GM10248 (cell line): Measurements from ENCODE around the gene GNLY.

ENCODE experiments used
- CTCF ChIA-PET: fragments of 300-600 bp; sonication (Branson Sonifier 250); formaldehyde crosslinking; extraction: SDS; loops from one replicate; lab custom pipeline; 2021; ENCODE audit warnings: antibody characterized with exemption; lab: Yijun Ruan, JAX
- POLR2A ChIA-PET: fragments of 350-650 bp; sonication (Branson Sonifier 250); formaldehyde crosslinking; extraction: SDS; loops from one replicate; lab custom pipeline; 2020; ENCODE audit warnings: antibody characterized with exemption; lab: Yijun Ruan, JAX
- DNase-seq: peaks from one replicate; pipeline ENCODE4 v3.0.0; 2012; ENCODE audit errors: extremely low spot score
- CTCF ChIP-seq: IDR thresholded peaks from 2 replicates; pipeline ENCODE4 v1.5.1; 2012; ENCODE audit warnings: mild to moderate bottlenecking, low read depth; ENCODE audit errors: extremely low read depth, missing control alignments, control extremely low read depth

Gene GNLY

GRCh38 chr2:85724731-85725181 is 30.6 kb downstream of the GNLY start:
- ChIA-PET POLR2A (interaction anchor here (0.6 kb wide), 1 partner anchor 22 kb away, joined by 4 read pairs; no protein-coding TSS in a partner anchor), CTCF (interaction anchor here (0.9 to 4.5 kb wide), 15 partner anchors 8 to 355 kb away, joined by 3 to 35 read pairs (median 5); no protein-coding TSS in a partner anchor)
- TF ChIP-seq CTCF, result no peak
- no peak for DNase-seq

- POLR2A ChIA-PET, result interaction anchor here (0.6 kb wide), 1 partner anchor 21 kb away, joined by 4 read pairs; no protein-coding TSS in a partner anchor
- DNase-seq, result no peak
- CTCF ChIA-PET, result interaction anchor here (0.9 to 4.5 kb wide), 13 partner anchors 9 to 355 kb away, joined by 3 to 35 read pairs (median 6); no protein-coding TSS in a partner anchor
- TF ChIP-seq CTCF, result no peak
Measured at GRCh38 chr2:85725451-85725850, 31.3 kb downstream of the GNLY start.

- ChIA-PET POLR2A (no interaction called here), CTCF (interaction anchor here (1.1 kb wide), 1 partner anchor 84 kb away, joined by 4 read pairs; no protein-coding TSS in a partner anchor)
- DNase-seq, result no peak
- no peak for TF ChIP-seq CTCF
Measured at GRCh38 chr2:85727798-85728197, 33.6 kb downstream of the GNLY start.

GRCh38 chr2:85728342-85728741 is 34.2 kb downstream of the GNLY start:
- no peak for DNase-seq
- TF ChIP-seq CTCF, result no peak
- POLR2A ChIA-PET, result no interaction called here
- CTCF ChIA-PET, result interaction anchor here (0.7 to 2.5 kb wide), 49 partner anchors 9 to 461 kb away, joined by 3 to 140 read pairs (median 4); partner anchors contain the start of gene ATOH8

- peak; percentile 89 for DNase-seq
- ChIA-PET CTCF (interaction anchor here (0.7 to 2.5 kb wide), 54 partner anchors 8 to 462 kb away, joined by 3 to 140 read pairs (median 4); partner anchors contain the start of gene ATOH8), POLR2A (interaction anchor here (0.6 kb wide), 1 partner anchor 86 kb away, joined by 4 read pairs; no protein-coding TSS in a partner anchor)
- peak; percentile 96 for TF ChIP-seq CTCF
Measured at GRCh38 chr2:85728883-85729824, 35.0 kb downstream of the GNLY start.

GRCh38 chr2:85729825-85730510 is 35.8 kb downstream of the GNLY start:
- CTCF ChIA-PET, result interaction anchor here (0.8 to 2.5 kb wide), 17 partner anchors 12 to 349 kb away, joined by 3 to 140 read pairs (median 9); no protein-coding TSS in a partner anchor
- POLR2A ChIA-PET, result no interaction called here
- TF ChIP-seq CTCF, result no peak
- DNase-seq, result no peak
